Activated CD4-positive, CD25-positive, alpha-beta regulatory T cell (primary cell): Measurements from ENCODE around the gene REEP2.
"Not testable (repeated sequence)": the region's sequence is repeated elsewhere in the genome, so short reads cannot be mapped to it uniquely, and the experiment has no call there.

Source experiments
- DNase-seq, 4 experiments: peaks; one replicate each; lab custom pipeline; 2025; lab: John Stamatoyannopoulos, UW

Gene REEP2

DNA sequence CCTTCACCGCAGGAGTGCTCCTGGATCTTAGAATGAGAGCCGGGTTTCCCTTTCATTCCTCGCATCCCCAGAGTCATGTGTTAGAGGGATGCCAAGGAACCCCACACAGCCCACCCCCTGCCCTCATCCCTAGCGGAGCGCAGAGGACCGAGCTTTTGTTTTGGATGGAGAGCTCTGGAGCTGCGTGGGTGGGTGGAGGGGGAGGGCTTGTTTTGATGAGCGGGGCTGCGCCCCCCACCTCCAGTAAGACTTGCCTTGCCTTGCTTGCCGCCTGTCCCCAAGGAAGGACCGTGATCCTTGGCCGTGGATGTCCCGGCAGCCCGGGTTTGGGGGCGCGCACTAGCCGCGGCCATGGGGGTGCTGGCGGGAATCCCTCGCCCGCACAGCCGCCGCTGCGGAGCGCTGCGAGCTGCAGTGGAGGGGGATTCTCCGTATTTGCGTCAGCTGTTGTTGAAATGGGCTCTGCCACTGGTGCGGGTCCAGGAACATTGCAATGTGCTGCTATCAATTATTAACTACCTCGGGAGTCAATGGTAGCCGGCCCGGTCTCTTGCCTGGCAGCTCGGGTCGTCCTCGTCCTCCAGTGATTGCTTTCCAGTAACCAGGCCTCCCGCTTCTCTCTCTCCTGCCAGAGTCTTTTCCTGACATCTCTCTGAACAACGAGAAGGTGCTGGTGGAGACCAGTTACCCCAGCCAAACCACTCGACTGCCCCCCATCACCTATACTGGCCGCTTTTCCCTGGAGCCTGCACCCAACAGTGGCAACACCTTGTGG is 27.5 kb downstream of the REEP2 start:
- DNase-seq = no peak

DNA sequence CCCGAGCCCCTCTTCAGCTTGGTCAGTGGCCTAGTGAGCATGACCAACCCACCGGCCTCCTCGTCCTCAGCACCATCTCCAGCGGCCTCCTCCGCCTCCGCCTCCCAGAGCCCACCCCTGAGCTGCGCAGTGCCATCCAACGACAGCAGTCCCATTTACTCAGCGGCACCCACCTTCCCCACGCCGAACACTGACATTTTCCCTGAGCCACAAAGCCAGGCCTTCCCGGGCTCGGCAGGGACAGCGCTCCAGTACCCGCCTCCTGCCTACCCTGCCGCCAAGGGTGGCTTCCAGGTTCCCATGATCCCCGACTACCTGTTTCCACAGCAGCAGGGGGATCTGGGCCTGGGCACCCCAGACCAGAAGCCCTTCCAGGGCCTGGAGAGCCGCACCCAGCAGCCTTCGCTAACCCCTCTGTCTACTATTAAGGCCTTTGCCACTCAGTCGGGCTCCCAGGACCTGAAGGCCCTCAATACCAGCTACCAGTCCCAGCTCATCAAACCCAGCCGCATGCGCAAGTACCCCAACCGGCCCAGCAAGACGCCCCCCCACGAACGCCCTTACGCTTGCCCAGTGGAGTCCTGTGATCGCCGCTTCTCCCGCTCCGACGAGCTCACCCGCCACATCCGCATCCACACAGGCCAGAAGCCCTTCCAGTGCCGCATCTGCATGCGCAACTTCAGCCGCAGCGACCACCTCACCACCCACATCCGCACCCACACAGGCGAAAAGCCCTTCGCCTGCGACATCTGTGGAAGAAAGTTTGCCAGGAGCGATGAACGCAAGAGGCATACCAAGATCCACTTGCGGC is 28.2 kb downstream of the REEP2 start:
- no peak for DNase-seq

DNA sequence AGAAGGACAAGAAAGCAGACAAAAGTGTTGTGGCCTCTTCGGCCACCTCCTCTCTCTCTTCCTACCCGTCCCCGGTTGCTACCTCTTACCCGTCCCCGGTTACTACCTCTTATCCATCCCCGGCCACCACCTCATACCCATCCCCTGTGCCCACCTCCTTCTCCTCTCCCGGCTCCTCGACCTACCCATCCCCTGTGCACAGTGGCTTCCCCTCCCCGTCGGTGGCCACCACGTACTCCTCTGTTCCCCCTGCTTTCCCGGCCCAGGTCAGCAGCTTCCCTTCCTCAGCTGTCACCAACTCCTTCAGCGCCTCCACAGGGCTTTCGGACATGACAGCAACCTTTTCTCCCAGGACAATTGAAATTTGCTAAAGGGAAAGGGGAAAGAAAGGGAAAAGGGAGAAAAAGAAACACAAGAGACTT is 28.9 kb downstream of the REEP2 start:
- no peak for DNase-seq

DNA sequence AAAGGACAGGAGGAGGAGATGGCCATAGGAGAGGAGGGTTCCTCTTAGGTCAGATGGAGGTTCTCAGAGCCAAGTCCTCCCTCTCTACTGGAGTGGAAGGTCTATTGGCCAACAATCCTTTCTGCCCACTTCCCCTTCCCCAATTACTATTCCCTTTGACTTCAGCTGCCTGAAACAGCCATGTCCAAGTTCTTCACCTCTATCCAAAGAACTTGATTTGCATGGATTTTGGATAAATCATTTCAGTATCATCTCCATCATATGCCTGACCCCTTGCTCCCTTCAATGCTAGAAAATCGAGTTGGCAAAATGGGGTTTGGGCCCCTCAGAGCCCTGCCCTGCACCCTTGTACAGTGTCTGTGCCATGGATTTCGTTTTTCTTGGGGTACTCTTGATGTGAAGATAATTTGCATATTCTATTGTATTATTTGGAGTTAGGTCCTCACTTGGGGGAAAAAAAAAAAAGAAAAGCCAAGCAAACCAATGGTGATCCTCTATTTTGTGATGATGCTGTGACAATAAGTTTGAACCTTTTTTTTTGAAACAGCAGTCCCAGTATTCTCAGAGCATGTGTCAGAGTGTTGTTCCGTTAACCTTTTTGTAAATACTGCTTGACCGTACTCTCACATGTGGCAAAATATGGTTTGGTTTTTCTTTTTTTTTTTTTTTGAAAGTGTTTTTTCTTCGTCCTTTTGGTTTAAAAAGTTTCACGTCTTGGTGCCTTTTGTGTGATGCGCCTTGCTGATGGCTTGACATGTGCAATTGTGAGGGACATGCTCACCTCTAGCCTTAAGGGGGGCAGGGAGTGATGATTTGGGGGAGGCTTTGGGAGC is 29.5 kb downstream of the REEP2 start:
- DNase-seq = no peak

DNA sequence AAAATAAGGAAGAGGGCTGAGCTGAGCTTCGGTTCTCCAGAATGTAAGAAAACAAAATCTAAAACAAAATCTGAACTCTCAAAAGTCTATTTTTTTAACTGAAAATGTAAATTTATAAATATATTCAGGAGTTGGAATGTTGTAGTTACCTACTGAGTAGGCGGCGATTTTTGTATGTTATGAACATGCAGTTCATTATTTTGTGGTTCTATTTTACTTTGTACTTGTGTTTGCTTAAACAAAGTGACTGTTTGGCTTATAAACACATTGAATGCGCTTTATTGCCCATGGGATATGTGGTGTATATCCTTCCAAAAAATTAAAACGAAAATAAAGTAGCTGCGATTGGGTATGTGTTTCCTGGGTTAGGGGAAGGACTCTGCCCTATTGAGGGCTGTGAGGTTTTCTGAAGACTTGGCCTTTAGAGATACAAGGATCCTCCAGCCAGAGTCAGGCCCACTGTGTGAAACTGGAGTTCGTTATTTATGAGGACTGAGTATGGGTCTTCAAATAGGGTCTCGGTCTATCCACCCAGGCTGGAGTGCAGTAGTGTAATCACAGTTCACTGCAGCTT is 30.2 kb downstream of the REEP2 start:
- no peak for DNase-seq

GRCh38 chr5:138469540-138470321 is 30.9 kb downstream of the REEP2 start:
- no peak for DNase-seq

GRCh38 chr5:138470322-138471051 is 31.6 kb downstream of the REEP2 start:
- DNase-seq = no peak

- no peak for DNase-seq
These were observed 32.1 kb downstream of the REEP2 start for GRCh38 chr5:138471052-138471361.

DNA sequence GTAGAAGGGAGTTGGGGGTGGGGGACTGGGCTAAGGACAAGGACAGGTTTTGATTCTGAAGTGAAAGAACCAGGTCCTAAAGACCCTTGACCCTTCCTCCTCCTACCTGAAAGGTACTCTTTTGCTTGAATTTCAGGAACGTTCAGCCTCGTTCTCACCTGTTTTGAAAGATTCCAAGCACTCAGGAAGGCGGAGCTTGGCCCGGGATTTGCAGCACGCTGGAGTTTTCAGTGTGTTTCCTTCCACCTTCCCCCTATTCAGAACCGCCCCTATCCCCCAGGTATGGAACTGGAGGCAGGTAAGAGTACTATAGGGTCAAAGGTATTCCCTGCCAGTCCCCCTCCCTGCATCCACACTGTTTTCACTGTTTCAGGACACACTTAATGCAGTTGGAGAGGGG is 33.5 kb downstream of the REEP2 start:
- no peak for DNase-seq

GRCh38 chr5:138473151-138473550 is 34.3 kb downstream of the REEP2 start:
- not testable (repeated sequence) for DNase-seq

GRCh38 chr5:138476918-138477317 is 38.1 kb downstream of the REEP2 start:
- no peak for DNase-seq

- DNase-seq = no peak
These were observed 43.8 kb downstream of the REEP2 start for GRCh38 chr5:138482638-138483037.

DNA sequence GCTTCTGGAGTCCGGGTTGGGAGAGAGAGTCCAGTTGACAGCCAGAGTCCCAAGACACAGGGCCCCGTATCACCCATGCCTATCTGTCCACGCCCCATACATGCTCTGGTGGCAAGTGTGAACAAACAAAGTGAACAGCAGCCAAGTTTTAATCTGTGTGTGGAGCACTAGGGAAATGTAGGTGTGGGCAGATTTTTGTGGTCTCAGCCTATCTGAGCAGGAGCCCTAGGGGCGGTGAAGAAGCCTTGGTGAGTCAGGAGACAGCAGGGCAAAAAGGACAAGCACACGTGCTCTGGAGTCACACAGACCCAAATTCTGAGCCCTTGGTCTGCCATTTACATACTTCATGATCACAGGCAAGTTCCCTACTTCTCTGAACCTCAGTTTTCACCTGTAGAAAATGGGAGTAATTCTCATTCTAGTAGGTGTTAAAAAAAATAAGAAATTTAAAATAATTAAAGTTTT is 49.7 kb downstream of the REEP2 start:
- DNase-seq = no peak

- DNase-seq = no peak
These were observed 50.8 kb downstream of the REEP2 start for GRCh38 chr5:138489683-138490061.

DNA sequence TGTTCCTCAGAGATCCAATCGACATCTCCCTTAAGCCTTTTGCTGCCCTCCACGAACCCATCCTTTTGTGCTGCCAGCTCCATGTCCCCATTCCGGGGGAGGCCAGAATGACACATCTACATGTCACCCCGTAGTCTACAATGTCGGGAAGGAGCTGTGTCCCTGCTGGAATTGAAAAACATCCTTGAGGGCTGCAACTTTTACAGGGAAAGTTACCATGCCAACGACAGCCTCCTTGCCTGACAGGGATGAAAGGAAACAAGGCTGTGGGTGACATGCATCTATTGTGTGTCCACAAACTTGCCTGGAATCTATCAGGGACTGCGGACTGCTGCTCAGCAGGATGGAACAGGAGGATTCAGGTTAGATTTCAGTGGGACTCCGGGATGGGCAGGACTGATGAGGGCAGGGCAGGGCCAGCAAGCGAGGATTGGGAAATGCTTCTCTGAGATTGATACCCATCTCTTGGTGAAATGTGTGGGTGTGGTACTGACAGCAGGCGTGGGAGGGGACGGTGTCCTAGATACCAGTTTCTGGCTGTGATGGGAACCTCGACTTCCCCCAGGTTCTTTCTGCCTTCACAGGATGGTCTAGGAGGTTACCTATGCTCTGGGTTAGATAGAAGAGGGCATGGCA is 51.9 kb downstream of the REEP2 start:
- no peak for DNase-seq

DNA sequence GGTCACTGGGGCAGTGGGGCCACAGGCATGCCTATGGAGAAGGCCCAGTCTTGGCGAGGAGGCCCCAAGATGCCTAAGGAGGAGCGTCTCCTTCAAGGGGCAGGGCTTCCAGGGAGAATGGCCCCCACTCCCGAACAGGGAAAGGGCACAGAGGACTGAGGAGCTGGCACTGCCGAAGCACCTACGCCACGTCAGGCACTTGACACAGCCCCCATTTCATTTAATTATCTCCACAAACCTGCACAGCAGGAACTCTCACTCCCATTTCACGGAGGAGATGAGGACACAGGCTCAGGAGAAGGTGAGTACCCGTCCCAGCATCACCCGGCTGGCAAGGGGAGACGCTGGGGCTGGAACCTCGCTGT is 52.4 kb downstream of the REEP2 start:
- DNase-seq = no peak

DNA sequence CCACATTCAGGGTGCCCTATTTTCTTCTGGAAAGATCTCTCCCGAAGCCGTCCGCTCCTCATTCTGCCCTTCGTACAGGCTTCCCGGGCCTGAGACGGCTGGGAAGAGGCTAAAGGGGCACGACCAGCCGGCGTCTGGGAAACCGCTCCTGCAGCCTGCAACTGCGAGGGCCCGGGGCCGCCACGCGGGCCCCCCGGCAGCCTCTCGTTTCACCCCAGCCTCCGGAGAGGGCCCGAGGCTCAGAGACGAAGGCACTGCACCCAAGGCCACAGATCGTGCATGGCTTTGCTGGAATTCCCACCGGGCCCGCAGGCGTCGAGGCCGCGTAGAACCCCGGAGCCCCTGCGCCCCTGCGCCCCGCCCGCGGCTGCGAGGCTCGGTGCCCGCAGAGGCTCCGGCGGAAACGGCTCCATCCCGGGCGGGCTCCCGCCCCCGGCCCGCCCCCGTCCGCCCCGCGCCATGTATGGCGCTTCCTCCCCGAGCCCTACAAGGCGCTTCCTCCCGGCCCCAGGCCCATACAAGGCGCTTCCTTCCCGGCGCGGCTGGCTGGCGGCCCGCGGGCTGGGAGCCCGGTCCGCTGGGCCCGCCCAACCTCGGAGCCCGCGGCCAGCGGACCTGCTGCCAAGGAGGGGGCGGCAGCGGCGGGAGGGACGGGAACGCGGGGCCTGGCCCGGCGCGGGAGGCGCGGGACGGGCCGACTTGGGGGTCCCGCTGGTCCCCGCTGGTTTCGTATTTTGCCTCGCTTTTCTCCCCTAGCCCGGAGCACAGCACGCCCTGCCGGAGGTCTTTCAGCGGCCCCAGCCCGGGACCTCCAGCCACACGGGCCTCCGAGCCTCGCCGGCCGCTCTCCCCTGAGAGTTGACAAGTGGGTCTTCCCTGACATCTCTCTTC is 53.1 kb downstream of the REEP2 start:
- DNase-seq = peak; percentile 73 to 82 (median 78)

DNA sequence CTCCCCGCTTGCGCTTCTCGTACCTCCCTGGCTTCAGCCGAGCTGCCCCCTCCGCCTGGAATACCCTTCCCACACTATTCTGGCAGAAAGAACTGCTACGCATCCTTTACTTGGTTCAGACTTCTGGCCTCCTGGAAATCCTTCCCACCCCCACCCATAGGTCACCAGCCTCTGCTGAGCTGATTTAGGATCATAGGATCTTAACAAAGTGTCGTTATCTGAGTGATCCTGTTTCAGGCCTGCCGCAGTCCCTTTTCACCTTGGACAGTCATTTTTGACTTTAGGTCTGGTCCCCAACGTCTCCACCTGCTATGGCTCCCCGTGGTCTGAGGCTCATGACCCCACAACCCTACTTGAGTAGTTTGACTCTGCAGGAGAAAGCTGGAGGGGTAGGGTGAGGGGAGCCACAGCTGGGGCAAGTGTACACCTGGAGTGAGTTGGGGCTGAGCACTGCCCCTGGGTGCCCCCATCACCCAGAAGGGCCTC is 53.7 kb downstream of the REEP2 start:
- no peak for DNase-seq

DNA sequence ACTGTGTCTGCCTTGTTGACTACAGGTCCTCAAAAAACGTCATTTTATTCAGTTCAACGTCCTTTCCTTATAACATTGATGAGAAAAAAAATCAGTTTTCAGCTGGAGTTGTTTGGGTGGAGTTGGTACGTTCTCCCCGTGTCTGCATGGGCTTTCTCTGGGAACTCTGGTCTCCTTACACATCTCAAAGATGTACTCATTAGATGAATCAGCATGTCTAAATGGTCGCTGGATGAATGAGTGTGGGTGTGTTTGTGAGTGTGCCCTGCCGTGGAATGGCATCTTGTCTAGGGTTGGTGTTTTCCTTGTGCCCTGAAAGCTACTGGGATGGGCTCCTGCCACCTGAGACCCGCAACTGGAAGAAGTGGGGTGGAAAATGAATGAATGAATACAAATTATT is 56.5 kb downstream of the REEP2 start:
- DNase-seq = no peak
